ENCODE results near the gene TRIP12.

The TRIP12 gene

GRCh38 chr2:229874647-229875046 is 47.2 kb downstream of the TRIP12 start:
- ChIA-PET POLR2A (no interaction called here), CTCF (no interaction called here)
- Histone ChIP-seq H3K4me1 (ENCODE audit: control insufficient read depth, insufficient read depth, low read length) (peaks cover 19% of the 10 kb centered on the region), H3K9me3 (ENCODE audit: control insufficient read depth, insufficient read depth, low read depth, low read length) (no peaks in the 10 kb centered on the region), H3K27ac (ENCODE audit: extremely low read depth, low read depth, low read length) (no peak overlapping the region), H3K36me3 (ENCODE audit: control insufficient read depth in 2 of 2, insufficient read depth in 1 of 2, low read length in 2 of 2) (peaks cover 27 to 40% of the 10 kb centered on the region in 2 experiments), H3K4me3 (ENCODE audit: low read depth, low read length) (no peak overlapping the region)
- no peak for TF ChIP-seq YY1 (tag by site-specific recombination; IDR thresholded peaks at IDR 0.05)
- no peak for TF ChIP-seq TRIM28 (IDR thresholded peaks at IDR 0.05; ENCODE audit: borderline replicate concordance, low read length)
- TF ChIP-seq ELK4 (IDR thresholded peaks at IDR 0.05; ENCODE audit: borderline replicate concordance, low read depth, low read length): no peak
- TF ChIP-seq KLF10 (tag by site-specific recombination; IDR thresholded peaks at IDR 0.05): peak; percentile 19; the same call in 1 of the 2 replicates
- TF ChIP-seq SP7 (tag by site-specific recombination; IDR thresholded peaks at IDR 0.05): no peak
- no peak for TF ChIP-seq ZBTB17 (tag by site-specific recombination; IDR thresholded peaks at IDR 0.05)
- no peak for TF ChIP-seq ZBTB7A (tag by site-specific recombination; IDR thresholded peaks at IDR 0.05; ENCODE audit: low read depth)
- no peak for TF ChIP-seq ZSCAN18 (tag by site-specific recombination; IDR thresholded peaks at IDR 0.05)
- no peak for TF ChIP-seq ZNF626 (tag by site-specific recombination; IDR thresholded peaks at IDR 0.05)
- TF ChIP-seq PRDM4 (tag by site-specific recombination; IDR thresholded peaks at IDR 0.05): 0 out of 2 replicates have a peak, but pooled peaks have one; percentile 17
- TF ChIP-seq ZNF324 (tag by site-specific recombination; IDR thresholded peaks at IDR 0.05): no peak
- TF ChIP-seq ZBTB20 (tag by site-specific recombination; IDR thresholded peaks at IDR 0.05): no peak
- TF ChIP-seq ZNF792 (tag by site-specific recombination; IDR thresholded peaks at IDR 0.05): no peak
- TF ChIP-seq ZBTB11 (tag by site-specific recombination; conservative IDR thresholded peaks at IDR 0.05; ENCODE audit: low read depth): no peak
- TF ChIP-seq ZNF544 (tag by site-specific recombination; IDR thresholded peaks at IDR 0.05): no peak
- 0 out of 2 replicates have a peak, but pooled peaks have one; percentile 51 for TF ChIP-seq KLF8 (tag by site-specific recombination; IDR thresholded peaks at IDR 0.05)
- peak; percentile 95 for TF ChIP-seq OSR2 (tag by site-specific recombination; IDR thresholded peaks at IDR 0.05)
- peak; percentile 74 for TF ChIP-seq ZNF580 (tag by site-specific recombination; IDR thresholded peaks at IDR 0.05)
- no peak for TF ChIP-seq ZNF416 (tag by site-specific recombination; IDR thresholded peaks at IDR 0.05)
- TF ChIP-seq ZXDB (tag by site-specific recombination; IDR thresholded peaks at IDR 0.05): peak; percentile 71
- no peak for TF ChIP-seq ZBTB1 (tag by site-specific recombination; IDR thresholded peaks at IDR 0.05)
- TF ChIP-seq MZF1 (tag by site-specific recombination; IDR thresholded peaks at IDR 0.05; ENCODE audit: borderline replicate concordance): no peak
- no peak for TF ChIP-seq ZNF146 (tag by site-specific recombination; IDR thresholded peaks at IDR 0.05)
- TF ChIP-seq ZNF473 (tag by site-specific recombination; IDR thresholded peaks at IDR 0.05): no peak
- no peak for TF ChIP-seq GLIS1 (tag by site-specific recombination; IDR thresholded peaks at IDR 0.05)
- no peak for TF ChIP-seq ZNF114 (tag by site-specific recombination; IDR thresholded peaks at IDR 0.05)
- TF ChIP-seq ZNF132 (tag by site-specific recombination; IDR thresholded peaks at IDR 0.05; ENCODE audit: borderline replicate concordance): no peak
- TF ChIP-seq ZSCAN5A (tag by site-specific recombination; IDR thresholded peaks at IDR 0.05): no peak
- no peak for TF ChIP-seq ZNF488 (tag by site-specific recombination; IDR thresholded peaks at IDR 0.05)
- no peak for TF ChIP-seq ZNF76 (tag by site-specific recombination; IDR thresholded peaks at IDR 0.05; ENCODE audit: borderline replicate concordance, low read depth)
